Neuronal stem cell (in vitro differentiated cells): ENCODE measurements around the gene RAPGEF2.
A peak's percentile ranks its signal among the peaks of the same experiment; 100 is the strongest.

Experiments
- DNase-seq: peaks from one replicate; pipeline ENCODE4 v3.0.0-alpha.2; 2013; ENCODE audit warnings: low spot score
- H2AFZ ChIP-seq: one replicate; pipeline ENCODE4 v1.6.1; 2013; ENCODE audit warnings: mild to moderate bottlenecking, low read length, inconsistent platforms
- H2AK5ac ChIP-seq: 2 replicates; pipeline ENCODE4 v1.6.1; 2013; ENCODE audit warnings: low read depth, mild to moderate bottlenecking, inconsistent platforms, low read length, moderate library complexity, mixed read lengths
- H2BK120ac ChIP-seq: 2 replicates; pipeline ENCODE4 v1.6.1; 2013; ENCODE audit warnings: low read depth, mild to moderate bottlenecking, inconsistent platforms, low read length, moderate library complexity, mixed read lengths
- H2BK12ac ChIP-seq: one replicate; pipeline ENCODE4 v1.6.1; 2013; ENCODE audit warnings: low read length, inconsistent platforms
- H2BK15ac ChIP-seq: 2 replicates; pipeline ENCODE4 v1.6.1; 2013; ENCODE audit warnings: mild to moderate bottlenecking, low read length, inconsistent platforms, mixed read lengths
- H2BK5ac ChIP-seq: one replicate; pipeline ENCODE4 v1.6.1; 2013; ENCODE audit warnings: inconsistent platforms, mild to moderate bottlenecking, low read length, moderate library complexity
- H3K14ac ChIP-seq: one replicate; pipeline ENCODE4 v1.6.1; 2013; ENCODE audit warnings: low read length, inconsistent platforms
- H3K18ac ChIP-seq: 2 replicates; pipeline ENCODE4 v1.6.1; 2013; ENCODE audit warnings: low read length, inconsistent platforms
- H3K23ac ChIP-seq: 2 replicates; pipeline ENCODE4 v1.6.1; 2013; ENCODE audit warnings: low read depth, mild to moderate bottlenecking, mixed read lengths, low read length, inconsistent platforms; ENCODE audit not compliant: poor library complexity
- H3K27ac ChIP-seq: replicated peaks from 3 replicates; pipeline ENCODE4 v1.5.1; 2013; ENCODE audit warnings: low read length, inconsistent platforms
- H3K27me3 ChIP-seq, 3 experiments: 2 replicates each; pipeline ENCODE4 v1.6.1; 2013; ENCODE audit warnings: low read length in 3 of 3, mild to moderate bottlenecking in 2 of 3, inconsistent platforms in 1 of 3, low read depth in 1 of 3, mixed read lengths in 1 of 3, moderate library complexity in 1 of 3; ENCODE audit not compliant: control insufficient read depth in 3 of 3, insufficient read depth in 3 of 3
- H3K36me3 ChIP-seq, 2 donors: replicated peaks in 1 of 2; 2 replicates each; pipeline ENCODE4 v1.6.1; 2013; ENCODE audit warnings: low read length in 2 of 2; ENCODE audit not compliant: control insufficient read depth in 2 of 2, insufficient read depth in 2 of 2
- H3K4ac ChIP-seq: 2 replicates; pipeline ENCODE4 v1.6.1; 2013; ENCODE audit warnings: inconsistent platforms, mild to moderate bottlenecking, low read length, moderate library complexity
- H3K4me1 ChIP-seq, 2 donors: 1 replicate in 1 of 2; 2 replicates in 1 of 2; pipeline ENCODE4 v1.6.1; 2013; ENCODE audit warnings: low read length in 2 of 2, low read depth in 1 of 2; ENCODE audit not compliant: control insufficient read depth in 2 of 2, insufficient read depth in 1 of 2
- H3K4me2 ChIP-seq: one replicate; pipeline ENCODE4 v1.6.1; 2013; ENCODE audit warnings: mild to moderate bottlenecking, low read length, inconsistent platforms; ENCODE audit not compliant: insufficient read depth, poor library complexity, severe bottlenecking
- H3K4me3 ChIP-seq, 2 donors: 2 replicates each; pipeline ENCODE4 v1.5.1; 2013; ENCODE audit warnings: low read length in 2 of 2, mild to moderate bottlenecking in 2 of 2, inconsistent platforms in 1 of 2, moderate library complexity in 1 of 2
- H3K79me1 ChIP-seq: one replicate; pipeline ENCODE4 v1.6.1; 2013; ENCODE audit warnings: low read depth, mild to moderate bottlenecking, inconsistent platforms, low read length, moderate library complexity
- H3K9ac ChIP-seq: one replicate; pipeline ENCODE4 v1.6.1; 2013; ENCODE audit warnings: mild to moderate bottlenecking, low read depth, low read length, inconsistent platforms; ENCODE audit not compliant: poor library complexity
- H3K9me3 ChIP-seq, 2 donors: replicated peaks in 1 of 2; 2 replicates each; pipeline versions ENCODE3 to v1.6.1; 2013; ENCODE audit warnings: low read length in 2 of 2, mild to moderate bottlenecking in 2 of 2, inconsistent platforms in 1 of 2, low read depth in 1 of 2, mixed read lengths in 1 of 2, moderate library complexity in 1 of 2; ENCODE audit not compliant: control insufficient read depth in 2 of 2, insufficient read depth in 1 of 2
- H4K8ac ChIP-seq: one replicate; pipeline ENCODE4 v1.6.1; 2013; ENCODE audit warnings: low read depth, mild to moderate bottlenecking, inconsistent platforms, low read length, moderate library complexity
- H4K91ac ChIP-seq: one replicate; pipeline ENCODE4 v1.6.1; 2013; ENCODE audit warnings: low read length, low read depth, mild to moderate bottlenecking, inconsistent platforms; ENCODE audit not compliant: poor library complexity
- WGBS, 2 donors: extraction: QIAGEN DNeasy Blood & Tissue Kit; methylation state at CpG; one replicate each; pipeline ENCODE4 v1.1.7; 2013; ENCODE audit warnings: missing lambda C conversion rate in 2 of 2, mixed read lengths in 1 of 2; ENCODE audit not compliant: insufficient read length in 2 of 2, insufficient replicate concordance in 1 of 2; ENCODE audit errors: extremely low coverage in 2 of 2; 5-methylcytosine and 5-hydroxymethylcytosine counted together

Gene RAPGEF2

GRCh38 chr4:159227984-159228383 lies 125.1 kb downstream of the RAPGEF2 start:
- no peak overlapping the region for H3K4me2 ChIP-seq
- H2AK5ac ChIP-seq = no peak overlapping the region
- no peak overlapping the region for H2BK15ac ChIP-seq
- H3K27ac ChIP-seq = no peak overlapping the region
- peaks cover 0 to 3% of the 10 kb centered on the region in 2 donors for H3K9me3 ChIP-seq
- H3K27me3 ChIP-seq = no peaks in the 10 kb centered on the region
- H2AFZ ChIP-seq = peak overlapping the region; percentile 23
- no peak overlapping the region for H3K9ac ChIP-seq
- no peak overlapping the region for H2BK12ac ChIP-seq
- no peak overlapping the region for H2BK120ac ChIP-seq
- no CpG with 5 or more reads among the region's 11 CpGs for WGBS, 2 donors
- no peak overlapping the region for H3K18ac ChIP-seq
- H3K4ac ChIP-seq = no peak overlapping the region
- H4K8ac ChIP-seq = no peak overlapping the region
- H3K4me1 ChIP-seq = peaks cover 8 to 26% of the 10 kb centered on the region in 2 donors
- H3K79me1 ChIP-seq = no peaks in the 10 kb centered on the region
- peak; percentile 43 for DNase-seq
- H3K36me3 ChIP-seq = no peaks in the 10 kb centered on the region
- no peak overlapping the region for H3K4me3 ChIP-seq
- H3K14ac ChIP-seq = no peak overlapping the region
- H3K23ac ChIP-seq = no peak overlapping the region
- H4K91ac ChIP-seq = no peak overlapping the region
- no peak overlapping the region for H2BK5ac ChIP-seq

- Histone ChIP-seq H4K91ac (no peak overlapping the region), H3K79me1 (peaks cover 1% of the 10 kb centered on the region), H3K4me3 (no peak overlapping the region), H4K8ac (no peak overlapping the region), H3K14ac (no peak overlapping the region), H2BK120ac (no peak overlapping the region), H3K9me3 (peaks cover 0 to 8% of the 10 kb centered on the region in 2 donors), H2BK12ac (no peak overlapping the region), H3K23ac (no peak overlapping the region), H3K4me1 (peaks cover 8 to 26% of the 10 kb centered on the region in 2 donors), H3K36me3 (no peaks in the 10 kb centered on the region), H3K27ac (no peak overlapping the region), H2AK5ac (no peak overlapping the region), H3K18ac (no peak overlapping the region), H3K4ac (no peak overlapping the region), H2AFZ (no peak overlapping the region), H3K27me3 (no peaks in the 10 kb centered on the region), H3K9ac (no peak overlapping the region), H2BK15ac (no peak overlapping the region), H2BK5ac (no peak overlapping the region), H3K4me2 (no peak overlapping the region)
- peak; percentile 70 for DNase-seq
- WGBS, 2 donors = no CpG with 5 or more reads among the region's 6 CpGs
Observed at GRCh38 chr4:159229164-159229563, 126.3 kb downstream of the RAPGEF2 start.

GRCh38 chr4:159232465-159233106 lies 129.7 kb downstream of the RAPGEF2 start:
- Histone ChIP-seq H4K8ac (no peak overlapping the region), H4K91ac (no peak overlapping the region), H3K4me3 (no peak overlapping the region), H3K4ac (no peak overlapping the region), H2AFZ (no peak overlapping the region), H3K18ac (no peak overlapping the region), H3K4me1 (peaks cover 5 to 25% of the 10 kb centered on the region in 2 donors), H2BK12ac (no peak overlapping the region), H2AK5ac (no peak overlapping the region), H3K36me3 (no peaks in the 10 kb centered on the region), H3K4me2 (peak overlapping the region; percentile 0), H3K27me3 (no peaks in the 10 kb centered on the region), H3K79me1 (peaks cover 1% of the 10 kb centered on the region), H3K9ac (no peak overlapping the region), H3K9me3 (peaks cover 0 to 7% of the 10 kb centered on the region in 2 donors), H2BK5ac (no peak overlapping the region), H2BK15ac (no peak overlapping the region), H3K14ac (no peak overlapping the region), H2BK120ac (no peak overlapping the region), H3K23ac (no peak overlapping the region), H3K27ac (no peak overlapping the region)
- DNase-seq = no peak
- no CpG with 5 or more reads among the region's 1 CpG for WGBS, 2 donors

GRCh38 chr4:159235779-159236368 lies 133.0 kb downstream of the RAPGEF2 start:
- H2AFZ ChIP-seq = no peak overlapping the region
- H4K91ac ChIP-seq = no peak overlapping the region
- no CpG with 5 or more reads among the region's 3 CpGs for WGBS, 2 donors

More at GRCh38 chr4:159235779-159236368, 133.0 kb downstream of the RAPGEF2 start:
- peaks cover 0 to 7% of the 10 kb centered on the region in 2 donors for H3K9me3 ChIP-seq
- H2BK12ac ChIP-seq = no peak overlapping the region
- no peak for DNase-seq
- peak overlapping the region; percentile 11 for H3K27ac ChIP-seq
- no peak overlapping the region for H4K8ac ChIP-seq
- H3K18ac ChIP-seq = no peak overlapping the region
- H2BK5ac ChIP-seq = no peak overlapping the region
- H3K4me2 ChIP-seq = no peak overlapping the region
- no peak overlapping the region for H3K4me3 ChIP-seq
- no peak overlapping the region for H2AK5ac ChIP-seq
- peaks cover 0 to 2% of the 10 kb centered on the region in 2 donors for H3K36me3 ChIP-seq
- no peak overlapping the region for H3K4ac ChIP-seq
- H3K14ac ChIP-seq = no peak overlapping the region
- no peak overlapping the region for H3K23ac ChIP-seq
- peaks cover 1% of the 10 kb centered on the region for H3K79me1 ChIP-seq
- H2BK120ac ChIP-seq = no peak overlapping the region
- H3K4me1 ChIP-seq = peaks cover 0 to 2% of the 10 kb centered on the region in 2 donors
- no peak overlapping the region for H3K9ac ChIP-seq
- no peaks in the 10 kb centered on the region for H3K27me3 ChIP-seq
- H2BK15ac ChIP-seq = no peak overlapping the region
